K562 (cell line): Measurements from ENCODE around the gene ASCL3. TPM values are rescaled to one million over a fixed set of nuclear protein-coding genes. Genes with fewer than 3 reads are reported as not detected.

ENCODE experiments used
- ATAC-seq: fragments of 200-7000 bp; cut with Tn5 transposase; 3 replicates; pipeline ENCODE4 v1.9.1; 2020; ENCODE audit warnings: moderate library complexity
- BruUV-seq: library from RNA; stranded (reverse); fragments of 400-500 nt; replicated peaks from 2 replicates; lab custom pipeline; 2021; lab: Mats Ljungman, UMichigan
- CTCF ChIA-PET: fragments of 300-600 bp; formaldehyde crosslinking; extraction: SDS; loops from one replicate; lab custom pipeline; 2021; ENCODE audit warnings: low intra/inter-chr PET ratio; lab: Yijun Ruan, JAX
- POLR2A ChIA-PET: fragments of 300-600, 350-650 bp; sonication (Branson Sonifier 250); formaldehyde crosslinking; extraction: SDS; loops from one replicate; lab custom pipeline; 2021; ENCODE audit warnings: antibody characterized with exemption, inconsistent platforms; lab: Yijun Ruan, JAX
- DNase-seq, 4 experiments: peaks; one replicate each; pipeline versions ENCODE4 v3.0.0 to v3.0.0-alpha.2; 2011 to 2018; ENCODE audit warnings: low spot score in 3 of 4, mixed read lengths in 3 of 4; ENCODE audit errors: extremely low read depth in 1 of 4
- FAIRE-seq: peaks from 2 replicates; lab custom pipeline; 2011; peaks lifted over from hg19 to GRCh38; lab: Jason Lieb, UNC
- H2AFZ ChIP-seq: 2 replicates; pipeline ENCODE4 v1.6.0; 2011; ENCODE audit warnings: low read depth, low read length, control low read depth, inconsistent platforms
- H3K27ac ChIP-seq: fragments of 200-600 bp; 3 replicates; pipeline ENCODE4 v1.8.0; 2011; ENCODE audit warnings: low read depth, mild to moderate bottlenecking, control low read depth, inconsistent platforms, low read length, moderate library complexity, mixed read lengths; ENCODE audit errors: extremely low read depth
- H3K27me3 ChIP-seq, 2 experiments: fragments of 300-600 bp in 1 of 2; 2 replicates in 1 of 2; 3 replicates in 1 of 2; pipeline versions ENCODE4 v1.6.0 to v1.8.0; 2011; ENCODE audit warnings: inconsistent platforms in 2 of 2, low read length in 2 of 2, mild to moderate bottlenecking in 1 of 2, mixed read lengths in 1 of 2, moderate library complexity in 1 of 2; ENCODE audit not compliant: control insufficient read depth in 2 of 2, insufficient read depth in 2 of 2
- H3K36me3 ChIP-seq: fragments of 300-600 bp; 3 replicates; pipeline ENCODE4 v1.8.0; 2011; ENCODE audit warnings: mild to moderate bottlenecking, low read length, inconsistent platforms; ENCODE audit not compliant: control insufficient read depth, insufficient read depth
- H3K4me1 ChIP-seq, 2 experiments: fragments of 200-600 bp in 1 of 2; replicated peaks in 1 of 2; 2 replicates in 1 of 2; 3 replicates in 1 of 2; pipeline versions ENCODE4 v1.5.1 to v1.8.0; 2011; ENCODE audit warnings: inconsistent platforms in 2 of 2, low read length in 2 of 2, mild to moderate bottlenecking in 1 of 2, mixed read lengths in 1 of 2, moderate library complexity in 1 of 2; ENCODE audit not compliant: control insufficient read depth in 2 of 2, insufficient read depth in 2 of 2
- H3K4me2 ChIP-seq: 2 replicates; pipeline ENCODE4 v1.6.1; 2011; ENCODE audit warnings: low read length, control low read depth, inconsistent platforms, mixed read lengths; ENCODE audit not compliant: insufficient read depth
- H3K4me3 ChIP-seq: fragments of 200-600 bp; sonication (generic), shearing (Covaris generic); 2 replicates; pipeline ENCODE4 v1.5.1; 2016; ENCODE audit warnings: control low read depth, inconsistent platforms
- H3K79me2 ChIP-seq: fragments of 200-600 bp; 3 replicates; pipeline ENCODE4 v1.8.0; 2011; ENCODE audit warnings: low read length, inconsistent platforms; ENCODE audit not compliant: control insufficient read depth, insufficient read depth
- H3K9ac ChIP-seq, 2 experiments: 2 replicates each; pipeline versions ENCODE4 v1.6.0 to v1.6.1; 2011; ENCODE audit warnings: low read depth in 2 of 2, low read length in 2 of 2, control low read depth in 1 of 2, inconsistent platforms in 1 of 2, mild to moderate bottlenecking in 1 of 2, mixed read lengths in 1 of 2; ENCODE audit not compliant: insufficient read depth in 1 of 2
- H3K9me1 ChIP-seq: one replicate; pipeline ENCODE4 v1.6.0; 2011; ENCODE audit warnings: inconsistent platforms, mild to moderate bottlenecking, low read length, moderate library complexity; ENCODE audit not compliant: control insufficient read depth, insufficient read depth
- H3K9me3 ChIP-seq: replicated peaks from 2 replicates; pipeline ENCODE4 v1.5.1; 2011; ENCODE audit warnings: low read depth, low read length, inconsistent platforms; ENCODE audit not compliant: control insufficient read depth, insufficient read depth
- H4K20me1 ChIP-seq: replicated peaks from 2 replicates; pipeline ENCODE4 v1.6.1; 2011; ENCODE audit warnings: low read length, inconsistent platforms, mixed read lengths; ENCODE audit not compliant: control insufficient read depth, insufficient read depth
- EZH2 ChIP-seq: IDR thresholded peaks from 2 replicates; pipeline ENCODE4 v1.6.1; 2012; ENCODE audit warnings: low read depth, mild to moderate bottlenecking, inconsistent platforms, low read length, borderline replicate concordance
- GATAD2B ChIP-seq: fragments of 450-650 bp; IDR thresholded peaks from 2 replicates; pipeline ENCODE4 v1.6.1; 2017; ENCODE audit warnings: mild to moderate bottlenecking, borderline replicate concordance
- HEY1 ChIP-seq: fragments of 250-450 bp; sonication (Bioruptor Pico); IDR thresholded peaks from 2 replicates; pipeline ENCODE4 v1.5.0; 2020; ENCODE audit warnings: mild to moderate bottlenecking, moderate library complexity, borderline replicate concordance
- KAT8 ChIP-seq: fragments of 450-650 bp; IDR thresholded peaks from 2 replicates; pipeline ENCODE4 v1.6.1; 2016; ENCODE audit warnings: low read depth, mild to moderate bottlenecking
- NELFE ChIP-seq: IDR thresholded peaks from 2 replicates; pipeline ENCODE4 v1.6.1; 2011; ENCODE audit warnings: mild to moderate bottlenecking; ENCODE audit not compliant: insufficient read depth, insufficient read length
- NFXL1 ChIP-seq: fragments of 450-650 bp; formaldehyde crosslinking; IDR thresholded peaks from 2 replicates; pipeline ENCODE4 v1.4.0; 2021; ENCODE audit warnings: mild to moderate bottlenecking
- PHF21A ChIP-seq: fragments of 450-650 bp; IDR thresholded peaks from 2 replicates; pipeline ENCODE4 v1.6.1; 2017; ENCODE audit warnings: low read depth, borderline replicate concordance
- POLR2AphosphoS5 ChIP-seq: IDR thresholded peaks from 2 replicates; pipeline ENCODE4 v1.6.1; 2011; ENCODE audit warnings: mild to moderate bottlenecking, low read depth, low read length, moderate library complexity; ENCODE audit not compliant: control insufficient read depth, insufficient read depth
- PTBP1 ChIP-seq: fragments of 200-400 bp; formaldehyde crosslinking; IDR thresholded peaks from 2 replicates; pipeline ENCODE4 v1.6.1; 2017; ENCODE audit warnings: low read depth, low read length
- RAD21 ChIP-seq, 2 experiments: fragments of 250-450 bp in 1 of 2; fragments of 450-650 bp in 1 of 2; sonication (Bioruptor Pico) in 1 of 2; formaldehyde crosslinking in 1 of 2; IDR thresholded peaks in 1 of 2; conservative IDR thresholded peaks in 1 of 2; 2 replicates each; pipeline versions ENCODE4 v1.4.0 to v1.8.0; 2020 to 2022; ENCODE audit warnings: mild to moderate bottlenecking in 2 of 2, moderate library complexity in 1 of 2
- ZNF436 ChIP-seq: fragments of 250-450, 450-650 bp; sonication (Bioruptor Pico); formaldehyde crosslinking; IDR thresholded peaks from 2 replicates; pipeline ENCODE4 v1.7.0; 2020; ENCODE audit warnings: mild to moderate bottlenecking
- ZNF644 ChIP-seq: fragments of 200-800 bp; sonication (Bioruptor generic); IDR thresholded peaks from 2 replicates; pipeline ENCODE4 v1.6.1; 2016; ENCODE audit warnings: low read depth, missing genetic modification characterization, missing compliant biosample characterization
- ZNF830 ChIP-seq: fragments of 250-450 bp; sonication (Bioruptor Pico); IDR thresholded peaks from 2 replicates; pipeline ENCODE4 v1.5.0; 2021; ENCODE audit warnings: mild to moderate bottlenecking
- whole genome bisulfite sequencing: fragments of 100-300 bp; shearing (Covaris generic); methylation state at CpG from one replicate; pipeline ENCODE4 v1.1.6; 2016; ENCODE audit warnings: low coverage, mixed read lengths; ENCODE audit not compliant: insufficient coverage; ENCODE audit errors: missing lambda C conversion rate; 5-methylcytosine and 5-hydroxymethylcytosine counted together
- in situ Hi-C: fragments of 300-500 bp; cut with MboI; formaldehyde crosslinking; loops from 4 replicates; pipeline ENCODE4 v1.15.0; 2018; ENCODE audit warnings: inconsistent platforms, mixed read lengths
- intact Hi-C: fragments of 100-400 bp; cut with micrococcal nuclease; formaldehyde crosslinking; loops from 2 replicates; pipeline ENCODE4 v1.14.2; 2022
- polyA plus RNA-seq, 8 experiments: library from polyadenylated mRNA; depleted of rRNA in 4 of 8; stranded (reverse) in 5 of 8; unstranded in 3 of 8; fragments of >200 nt; fragmentation: Nextera tagmentation in 2 of 8; fragmentation: Illumina TruSeq in 1 of 8; extraction: Ambion mirVana in 2 of 8; extraction: Trizol in 1 of 8; gene quantifications; 2 replicates each; pipeline versions ENCODE4 v1.2.1 to v1.2.3, GENCODE V29; 2011 to 2014; ENCODE audit warnings: inconsistent platforms in 1 of 8, missing spikeins in 1 of 8
- total RNA-seq, 7 experiments: library from RNA; depleted of rRNA in 6 of 7; stranded (reverse); fragments of >200 nt in 6 of 7; fragmentation: Illumina TruSeq in 2 of 7; extraction: Trizol in 2 of 7; gene quantifications; 2 replicates each; pipeline versions ENCODE4 v1.2.1 to v1.2.3, GENCODE V29; 2011 to 2021; ENCODE audit warnings: low replicate concordance in 1 of 7
- TF ChIP-seq, protein P1 (sequence below): fragments of 450-650 bp; formaldehyde crosslinking; IDR thresholded peaks from 2 replicates; pipeline ENCODE4 v1.4.0; 2022; ENCODE audit warnings: mild to moderate bottlenecking, moderate library complexity
- TF ChIP-seq, protein P2 (sequence below): fragments of 200-800 bp; sonication (Bioruptor generic); IDR thresholded peaks from 2 replicates; pipeline ENCODE4 v1.6.1; 2017; ENCODE audit warnings: missing genetic modification characterization, missing compliant biosample characterization
- TF ChIP-seq, protein P3 (sequence below): sonication (generic); formaldehyde crosslinking; IDR thresholded peaks from 2 replicates; pipeline ENCODE4 v1.8.0; 2022; ENCODE audit warnings: missing genetic modification reagents, mild to moderate bottlenecking, borderline replicate concordance
- TF ChIP-seq, protein P4 (sequence below): fragments of 450-650 bp; formaldehyde crosslinking; IDR thresholded peaks from 2 replicates; pipeline ENCODE4 v1.4.0; 2022; ENCODE audit warnings: missing genetic modification characterization

Gene ASCL3
- total and polyA plus RNA-seq, 9 of the 15 experiments (the other 6 are each of a cell fraction or from before 2014, with no cell fraction given), result not detected

DNA sequence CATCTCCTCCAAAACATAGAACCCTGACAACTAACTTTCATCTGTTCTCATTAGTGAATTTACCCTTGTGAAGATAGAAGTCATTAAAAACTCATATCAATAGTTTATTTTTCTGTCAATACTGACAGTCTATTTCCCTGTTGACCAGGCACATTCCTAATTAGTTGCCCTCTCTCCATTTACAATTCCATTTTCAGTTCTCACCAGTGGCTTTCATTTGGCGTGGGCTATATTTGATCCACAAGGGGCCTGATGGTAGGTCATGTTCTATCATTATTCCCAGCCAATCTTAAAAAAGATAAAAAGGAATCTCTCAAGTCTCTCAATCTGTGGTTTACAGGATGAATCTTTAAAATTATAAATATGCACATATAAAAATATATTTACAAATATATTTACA lies 35.7 kb downstream of the ASCL3 start:
- 36% methylated on average over 1 of the region's 1 CpG for WGBS
- TF ChIP-seq EZH2, result no peak
- no peak for TF ChIP-seq GATAD2B
- TF ChIP-seq POLR2AphosphoS5, result no peak
- TF ChIP-seq NELFE, result no peak
- no peak for TF ChIP-seq ZNF644
- TF ChIP-seq ZNF830 (CRISPR knock-in tag), result no peak
- TF ChIP-seq KAT8, result no peak
- no peak for TF ChIP-seq RAD21 (CRISPR knock-in tag; conservative IDR thresholded peaks at IDR 0.05 in 1 of 2, IDR thresholded peaks at IDR 0.05 in 1 of 2)
- no peak for TF ChIP-seq PTBP1
- no peak for TF ChIP-seq NFXL1
- TF ChIP-seq, protein P1, sequence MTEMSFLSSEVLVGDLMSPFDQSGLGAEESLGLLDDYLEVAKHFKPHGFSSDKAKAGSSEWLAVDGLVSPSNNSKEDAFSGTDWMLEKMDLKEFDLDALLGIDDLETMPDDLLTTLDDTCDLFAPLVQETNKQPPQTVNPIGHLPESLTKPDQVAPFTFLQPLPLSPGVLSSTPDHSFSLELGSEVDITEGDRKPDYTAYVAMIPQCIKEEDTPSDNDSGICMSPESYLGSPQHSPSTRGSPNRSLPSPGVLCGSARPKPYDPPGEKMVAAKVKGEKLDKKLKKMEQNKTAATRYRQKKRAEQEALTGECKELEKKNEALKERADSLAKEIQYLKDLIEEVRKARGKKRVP (CRISPR knock-in tag), result no peak
- TF ChIP-seq, protein P2, sequence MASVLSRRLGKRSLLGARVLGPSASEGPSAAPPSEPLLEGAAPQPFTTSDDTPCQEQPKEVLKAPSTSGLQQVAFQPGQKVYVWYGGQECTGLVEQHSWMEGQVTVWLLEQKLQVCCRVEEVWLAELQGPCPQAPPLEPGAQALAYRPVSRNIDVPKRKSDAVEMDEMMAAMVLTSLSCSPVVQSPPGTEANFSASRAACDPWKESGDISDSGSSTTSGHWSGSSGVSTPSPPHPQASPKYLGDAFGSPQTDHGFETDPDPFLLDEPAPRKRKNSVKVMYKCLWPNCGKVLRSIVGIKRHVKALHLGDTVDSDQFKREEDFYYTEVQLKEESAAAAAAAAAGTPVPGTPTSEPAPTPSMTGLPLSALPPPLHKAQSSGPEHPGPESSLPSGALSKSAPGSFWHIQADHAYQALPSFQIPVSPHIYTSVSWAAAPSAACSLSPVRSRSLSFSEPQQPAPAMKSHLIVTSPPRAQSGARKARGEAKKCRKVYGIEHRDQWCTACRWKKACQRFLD, result no peak
- TF ChIP-seq, protein P3, sequence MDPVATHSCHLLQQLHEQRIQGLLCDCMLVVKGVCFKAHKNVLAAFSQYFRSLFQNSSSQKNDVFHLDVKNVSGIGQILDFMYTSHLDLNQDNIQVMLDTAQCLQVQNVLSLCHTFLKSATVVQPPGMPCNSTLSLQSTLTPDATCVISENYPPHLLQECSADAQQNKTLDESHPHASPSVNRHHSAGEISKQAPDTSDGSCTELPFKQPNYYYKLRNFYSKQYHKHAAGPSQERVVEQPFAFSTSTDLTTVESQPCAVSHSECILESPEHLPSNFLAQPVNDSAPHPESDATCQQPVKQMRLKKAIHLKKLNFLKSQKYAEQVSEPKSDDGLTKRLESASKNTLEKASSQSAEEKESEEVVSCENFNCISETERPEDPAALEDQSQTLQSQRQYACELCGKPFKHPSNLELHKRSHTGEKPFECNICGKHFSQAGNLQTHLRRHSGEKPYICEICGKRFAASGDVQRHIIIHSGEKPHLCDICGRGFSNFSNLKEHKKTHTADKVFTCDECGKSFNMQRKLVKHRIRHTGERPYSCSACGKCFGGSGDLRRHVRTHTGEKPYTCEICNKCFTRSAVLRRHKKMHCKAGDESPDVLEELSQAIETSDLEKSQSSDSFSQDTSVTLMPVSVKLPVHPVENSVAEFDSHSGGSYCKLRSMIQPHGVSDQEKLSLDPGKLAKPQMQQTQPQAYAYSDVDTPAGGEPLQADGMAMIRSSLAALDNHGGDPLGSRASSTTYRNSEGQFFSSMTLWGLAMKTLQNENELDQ (CRISPR knock-in tag), result no peak
- TF ChIP-seq PHF21A, result no peak
- TF ChIP-seq ZNF436 (CRISPR knock-in tag), result no peak
- TF ChIP-seq HEY1 (CRISPR knock-in tag), result no peak
- TF ChIP-seq, protein P4, sequence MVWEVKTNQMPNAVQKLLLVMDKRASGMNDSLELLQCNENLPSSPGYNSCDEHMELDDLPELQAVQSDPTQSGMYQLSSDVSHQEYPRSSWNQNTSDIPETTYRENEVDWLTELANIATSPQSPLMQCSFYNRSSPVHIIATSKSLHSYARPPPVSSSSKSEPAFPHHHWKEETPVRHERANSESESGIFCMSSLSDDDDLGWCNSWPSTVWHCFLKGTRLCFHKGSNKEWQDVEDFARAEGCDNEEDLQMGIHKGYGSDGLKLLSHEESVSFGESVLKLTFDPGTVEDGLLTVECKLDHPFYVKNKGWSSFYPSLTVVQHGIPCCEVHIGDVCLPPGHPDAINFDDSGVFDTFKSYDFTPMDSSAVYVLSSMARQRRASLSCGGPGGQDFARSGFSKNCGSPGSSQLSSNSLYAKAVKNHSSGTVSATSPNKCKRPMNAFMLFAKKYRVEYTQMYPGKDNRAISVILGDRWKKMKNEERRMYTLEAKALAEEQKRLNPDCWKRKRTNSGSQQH (CRISPR knock-in tag), result no peak
- Histone ChIP-seq H3K9ac (no peak overlapping the region), H3K36me3 (0 out of 3 replicates have a peak, but pooled peaks cover under 1% of the 10 kb centered on the region), H2AFZ (no peak overlapping the region), H3K4me2 (no peak overlapping the region), H3K79me2 (peaks cover 8% of the 10 kb centered on the region), H3K4me1 (peaks cover 8 to 15% of the 10 kb centered on the region in 2 experiments; a peak in 3 of 5 replicates), H3K27ac (no peak overlapping the region), H3K4me3 (no peak overlapping the region), H3K9me1 (no peaks in the 10 kb centered on the region), H3K9me3 (no peaks in the 10 kb centered on the region), H3K27me3 (no peaks in the 10 kb centered on the region), H4K20me1 (no peaks in the 10 kb centered on the region)
- no peak for ATAC-seq
- intact Hi-C loops, result no loop called here
- DNase-seq, result no peak
- no TSS peak for BruUV-seq
- FAIRE-seq, result no peak
- in situ Hi-C loops, result no loop called here
- CTCF ChIA-PET, result no interaction called here
- POLR2A ChIA-PET, result interaction anchor here (1.0 kb wide), 1 partner anchor 9 kb away, joined by 3 read pairs; no protein-coding TSS in a partner anchor
